ENCODE results near the gene CHRND. TPM values are rescaled to one million over a fixed set of nuclear protein-coding genes. Genes with fewer than 3 reads are reported as not detected.

The CHRND gene
- total RNA-seq, 8 experiments from 2014 or later, result 0.05 to 0.62 (median 0.21) TPM; not detected in 1

DNA sequence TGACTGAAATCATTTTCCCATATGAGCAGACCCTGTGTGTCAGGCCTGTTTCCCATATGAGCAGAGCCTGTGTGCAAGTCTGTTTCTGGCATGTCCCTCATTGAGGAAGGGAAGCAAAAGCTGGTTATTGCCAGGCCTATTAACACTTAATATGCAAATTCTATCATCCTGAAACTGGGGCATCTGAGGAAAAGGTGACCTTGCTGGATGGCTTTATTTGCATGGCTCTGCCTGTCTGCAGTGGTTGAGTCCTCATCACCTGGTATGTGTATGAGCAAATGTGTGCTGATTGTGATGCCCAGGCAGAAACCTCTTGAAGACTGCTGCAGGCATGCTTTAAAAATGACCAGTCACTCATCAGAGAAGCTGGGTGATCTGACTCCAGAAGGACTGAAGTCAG, 55.8 kb downstream of the CHRND start:
- Histone ChIP-seq H3K4me3 (no peak overlapping the region), H3K27ac (no peak overlapping the region), H3K4me1 (replicated peaks in 1 of 2) (peaks cover 0 to 3% of the 10 kb centered on the region in 2 donors)
- no peak for ATAC-seq (replicated peaks in 6 of 8)
- in situ Hi-C loops (cut with MboI; ENCODE audit: low pct_unique_long_range_greater_than_20kb in 2 of 9, low sequenced_read_pairs in 9 of 9, unreplicated experiment in 9 of 9), result no loop called here

GRCh38 chr2:232584238-232584637, 58.3 kb downstream of the CHRND start:
- H3K4me1 ChIP-seq (replicated peaks in 1 of 2), result no peaks in the 10 kb centered on the region
- ATAC-seq (replicated peaks in 6 of 8), result no peak
- no peak overlapping the region for H3K27ac ChIP-seq
- H3K4me3 ChIP-seq, result no peak overlapping the region
- in situ Hi-C loops (cut with MboI; ENCODE audit: low pct_unique_long_range_greater_than_20kb in 2 of 9, low sequenced_read_pairs in 9 of 9, unreplicated experiment in 9 of 9), result no loop called here
- 17 to 100% (median 86%) methylated on average over 1 to 6 of the region's 6 CpGs; no CpG with 5 or more reads in 2 of the 10 experiments for WGBS, 10 experiments

Other genes with a start within 250 kb of the CHRND start
- gene ALPP, start 147.4 kb upstream of the CHRND start, total RNA-seq, result 1 to 10 TPM in 1 of 8 experiments, under 1 TPM in 5, not detected in 2; 0.05 to 1.6 (median 0.30) TPM
- gene ALPG, start 119.3 kb upstream of the CHRND start, total RNA-seq, result under 1 TPM in 5 of 8 experiments, not detected in 3; 0.10 to 0.38 (median 0.21) TPM
- under 1 TPM in 5 of 8 experiments, not detected in 3; 0.10 to 0.42 (median 0.18) TPM for gene ALPI, start 70.0 kb upstream of the CHRND start, total RNA-seq
- gene ECEL1, start 38.3 kb upstream of the CHRND start, total RNA-seq, result 10 to 100 TPM in 5 of 8 experiments, under 1 TPM in 2, not detected in 1; 0.13 to 83.3 (median 30.6) TPM
- 1 to 10 TPM in 1 of 8 experiments, under 1 TPM in 5, not detected in 2; 0.08 to 1.9 (median 0.58) TPM for gene PRSS56, start 5.8 kb upstream of the CHRND start, total RNA-seq
- 1 to 10 TPM in 3 of 8 experiments, under 1 TPM in 5; 0.38 to 2.4 (median 0.93) TPM for gene CHRNG, start 13.5 kb downstream of the CHRND start, total RNA-seq
- 10 to 100 TPM in 6 of 8 experiments, 1 to 10 TPM in 2; 6.6 to 20.3 (median 11.5) TPM for gene TIGD1, start 24.4 kb downstream of the CHRND start, total RNA-seq
- 10 to 100 TPM; 49.0 to 81.3 (median 73.7) TPM for gene EIF4E2, start 24.5 kb downstream of the CHRND start, total RNA-seq
- gene EFHD1, start 107.4 kb downstream of the CHRND start, total RNA-seq, result 10 to 100 TPM in 1 of 8 experiments, 1 to 10 TPM in 6, under 1 TPM in 1; 0.92 to 22.1 (median 3.4) TPM
- gene GIGYF2, start 171.2 kb downstream of the CHRND start, total RNA-seq, result 10 to 100 TPM; 43.9 to 74.2 (median 53.6) TPM